Measurements from ENCODE around the gene RALY.

DNA sequence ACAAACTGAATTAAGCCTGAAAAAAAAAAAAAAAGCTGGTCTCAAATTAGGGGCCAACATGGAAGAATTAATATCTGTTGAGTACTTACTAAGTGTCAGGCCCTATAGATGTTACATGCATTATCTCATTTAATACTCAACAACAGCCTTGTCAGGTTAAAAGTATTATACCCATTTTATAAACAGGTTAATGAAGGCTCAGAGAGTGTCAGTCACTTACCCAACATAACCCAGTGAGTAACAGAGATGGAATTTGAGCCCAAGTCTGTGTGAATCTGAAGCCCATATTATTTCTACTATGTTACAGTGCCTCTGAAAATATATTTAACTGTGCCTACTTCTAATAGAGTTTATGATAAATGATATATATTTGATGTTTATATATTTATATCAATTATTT, 129.6 kb downstream of the RALY start:
- TF ChIP-seq, protein P1, sequence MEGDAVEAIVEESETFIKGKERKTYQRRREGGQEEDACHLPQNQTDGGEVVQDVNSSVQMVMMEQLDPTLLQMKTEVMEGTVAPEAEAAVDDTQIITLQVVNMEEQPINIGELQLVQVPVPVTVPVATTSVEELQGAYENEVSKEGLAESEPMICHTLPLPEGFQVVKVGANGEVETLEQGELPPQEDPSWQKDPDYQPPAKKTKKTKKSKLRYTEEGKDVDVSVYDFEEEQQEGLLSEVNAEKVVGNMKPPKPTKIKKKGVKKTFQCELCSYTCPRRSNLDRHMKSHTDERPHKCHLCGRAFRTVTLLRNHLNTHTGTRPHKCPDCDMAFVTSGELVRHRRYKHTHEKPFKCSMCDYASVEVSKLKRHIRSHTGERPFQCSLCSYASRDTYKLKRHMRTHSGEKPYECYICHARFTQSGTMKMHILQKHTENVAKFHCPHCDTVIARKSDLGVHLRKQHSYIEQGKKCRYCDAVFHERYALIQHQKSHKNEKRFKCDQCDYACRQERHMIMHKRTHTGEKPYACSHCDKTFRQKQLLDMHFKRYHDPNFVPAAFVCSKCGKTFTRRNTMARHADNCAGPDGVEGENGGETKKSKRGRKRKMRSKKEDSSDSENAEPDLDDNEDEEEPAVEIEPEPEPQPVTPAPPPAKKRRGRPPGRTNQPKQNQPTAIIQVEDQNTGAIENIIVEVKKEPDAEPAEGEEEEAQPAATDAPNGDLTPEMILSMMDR (IDR thresholded peaks at IDR 0.05), result no peak
- TF ChIP-seq POLR2AphosphoS5 (IDR thresholded peaks at IDR 0.05; ENCODE audit: low read depth, low read length), result no peak
- TF ChIP-seq SIN3A (IDR thresholded peaks at IDR 0.05; ENCODE audit: borderline replicate concordance, insufficient read depth, low read depth, low read length), result no peak
- TF ChIP-seq, protein P2, sequence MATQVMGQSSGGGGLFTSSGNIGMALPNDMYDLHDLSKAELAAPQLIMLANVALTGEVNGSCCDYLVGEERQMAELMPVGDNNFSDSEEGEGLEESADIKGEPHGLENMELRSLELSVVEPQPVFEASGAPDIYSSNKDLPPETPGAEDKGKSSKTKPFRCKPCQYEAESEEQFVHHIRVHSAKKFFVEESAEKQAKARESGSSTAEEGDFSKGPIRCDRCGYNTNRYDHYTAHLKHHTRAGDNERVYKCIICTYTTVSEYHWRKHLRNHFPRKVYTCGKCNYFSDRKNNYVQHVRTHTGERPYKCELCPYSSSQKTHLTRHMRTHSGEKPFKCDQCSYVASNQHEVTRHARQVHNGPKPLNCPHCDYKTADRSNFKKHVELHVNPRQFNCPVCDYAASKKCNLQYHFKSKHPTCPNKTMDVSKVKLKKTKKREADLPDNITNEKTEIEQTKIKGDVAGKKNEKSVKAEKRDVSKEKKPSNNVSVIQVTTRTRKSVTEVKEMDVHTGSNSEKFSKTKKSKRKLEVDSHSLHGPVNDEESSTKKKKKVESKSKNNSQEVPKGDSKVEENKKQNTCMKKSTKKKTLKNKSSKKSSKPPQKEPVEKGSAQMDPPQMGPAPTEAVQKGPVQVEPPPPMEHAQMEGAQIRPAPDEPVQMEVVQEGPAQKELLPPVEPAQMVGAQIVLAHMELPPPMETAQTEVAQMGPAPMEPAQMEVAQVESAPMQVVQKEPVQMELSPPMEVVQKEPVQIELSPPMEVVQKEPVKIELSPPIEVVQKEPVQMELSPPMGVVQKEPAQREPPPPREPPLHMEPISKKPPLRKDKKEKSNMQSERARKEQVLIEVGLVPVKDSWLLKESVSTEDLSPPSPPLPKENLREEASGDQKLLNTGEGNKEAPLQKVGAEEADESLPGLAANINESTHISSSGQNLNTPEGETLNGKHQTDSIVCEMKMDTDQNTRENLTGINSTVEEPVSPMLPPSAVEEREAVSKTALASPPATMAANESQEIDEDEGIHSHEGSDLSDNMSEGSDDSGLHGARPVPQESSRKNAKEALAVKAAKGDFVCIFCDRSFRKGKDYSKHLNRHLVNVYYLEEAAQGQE (IDR thresholded peaks at IDR 0.05; ENCODE audit: insufficient read depth in 1 of 2, low read depth in 2 of 2, low read length in 1 of 2), result no peak
- no peak for TF ChIP-seq TCF7L2 (IDR thresholded peaks at IDR 0.05; ENCODE audit: low read depth, low read length)
